GM13977 (cell line): ENCODE data around the gene SMIM1.

Experiments
- DNase-seq: peaks from one replicate; pipeline ENCODE4 v3.0.0; 2012; ENCODE audit warnings: low spot score
- in situ Hi-C: fragments of 300-500 bp; cut with MboI; formaldehyde crosslinking; loops from one replicate; pipeline ENCODE4 v1.12.0; 2022; ENCODE audit warnings: low sequenced_read_pairs, low pct_unique_long_range_greater_than_20kb, mixed read lengths, inconsistent platforms; ENCODE audit not compliant: unreplicated experiment
- TF ChIP-seq, protein P1 (sequence below): IDR thresholded peaks from 2 replicates; pipeline ENCODE4 v1.5.1; 2012; ENCODE audit warnings: mild to moderate bottlenecking, control low read depth; ENCODE audit not compliant: insufficient read depth; ENCODE audit errors: extremely low read depth, missing control alignments

SMIM1 gene

DNA sequence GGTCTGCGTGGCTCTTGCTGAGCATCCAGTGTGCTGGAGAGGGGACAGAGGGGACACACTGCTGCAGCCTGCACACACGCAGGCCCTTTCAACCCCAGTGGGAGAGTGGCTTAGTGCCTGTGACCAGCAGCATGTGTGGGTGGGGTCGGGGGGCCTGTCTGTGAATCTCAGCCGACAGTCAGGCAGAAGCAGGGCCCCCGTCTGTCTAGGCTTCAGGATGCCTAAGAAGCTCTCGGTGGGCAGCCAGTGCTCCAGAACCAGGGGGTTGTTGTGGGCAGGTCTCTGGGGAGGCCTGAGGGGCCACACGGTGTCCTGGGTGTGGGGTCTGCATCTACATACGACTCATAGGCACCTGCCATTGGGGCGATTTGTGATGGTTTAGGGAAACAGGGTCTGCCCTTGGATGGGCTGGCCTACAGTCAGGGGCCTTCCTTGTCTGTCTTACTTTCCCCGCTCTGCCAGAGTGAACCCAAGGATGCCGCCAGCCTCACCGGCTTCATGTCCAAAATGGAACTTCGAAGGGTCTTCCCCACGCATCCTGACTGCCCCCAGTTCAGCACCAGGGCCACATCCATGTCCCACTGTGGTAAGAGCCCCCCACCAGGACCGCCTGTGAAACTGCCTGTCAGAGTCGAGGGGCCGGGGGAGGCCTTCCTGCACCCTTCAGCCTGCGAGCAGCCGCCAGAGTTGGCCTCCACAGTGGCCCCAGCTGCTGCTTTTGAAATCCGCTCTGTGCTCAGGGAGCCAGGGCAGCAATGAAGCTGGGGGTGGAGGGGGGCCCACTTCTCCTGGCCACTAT, 18.7 kb upstream of the SMIM1 start:
- in situ Hi-C loops = no loop called here
- TF ChIP-seq, protein P1, sequence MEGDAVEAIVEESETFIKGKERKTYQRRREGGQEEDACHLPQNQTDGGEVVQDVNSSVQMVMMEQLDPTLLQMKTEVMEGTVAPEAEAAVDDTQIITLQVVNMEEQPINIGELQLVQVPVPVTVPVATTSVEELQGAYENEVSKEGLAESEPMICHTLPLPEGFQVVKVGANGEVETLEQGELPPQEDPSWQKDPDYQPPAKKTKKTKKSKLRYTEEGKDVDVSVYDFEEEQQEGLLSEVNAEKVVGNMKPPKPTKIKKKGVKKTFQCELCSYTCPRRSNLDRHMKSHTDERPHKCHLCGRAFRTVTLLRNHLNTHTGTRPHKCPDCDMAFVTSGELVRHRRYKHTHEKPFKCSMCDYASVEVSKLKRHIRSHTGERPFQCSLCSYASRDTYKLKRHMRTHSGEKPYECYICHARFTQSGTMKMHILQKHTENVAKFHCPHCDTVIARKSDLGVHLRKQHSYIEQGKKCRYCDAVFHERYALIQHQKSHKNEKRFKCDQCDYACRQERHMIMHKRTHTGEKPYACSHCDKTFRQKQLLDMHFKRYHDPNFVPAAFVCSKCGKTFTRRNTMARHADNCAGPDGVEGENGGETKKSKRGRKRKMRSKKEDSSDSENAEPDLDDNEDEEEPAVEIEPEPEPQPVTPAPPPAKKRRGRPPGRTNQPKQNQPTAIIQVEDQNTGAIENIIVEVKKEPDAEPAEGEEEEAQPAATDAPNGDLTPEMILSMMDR = no peak
- DNase-seq = no peak

DNA sequence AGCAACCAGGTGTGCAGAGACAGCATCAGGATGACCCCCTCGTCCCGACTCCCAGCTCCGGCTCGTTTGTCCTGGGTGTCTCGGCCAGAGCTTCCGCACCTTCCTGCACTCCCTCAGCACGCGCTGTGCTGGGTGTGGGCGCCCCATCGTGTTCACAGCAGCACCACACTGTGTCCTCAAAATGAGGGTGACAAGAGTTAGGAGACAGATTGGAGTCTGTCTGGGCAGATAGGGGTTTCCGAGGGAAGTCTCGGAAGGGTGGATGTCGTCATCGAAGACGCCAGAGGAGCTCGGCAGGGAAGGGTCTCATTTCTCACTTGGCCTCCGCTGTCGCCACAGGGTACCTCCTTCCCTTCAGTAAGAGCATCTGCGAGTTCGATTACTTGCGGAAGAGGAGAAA, 16.2 kb upstream of the SMIM1 start:
- in situ Hi-C loops = no loop called here
- TF ChIP-seq, protein P1 = no peak
- DNase-seq = no peak

DNA sequence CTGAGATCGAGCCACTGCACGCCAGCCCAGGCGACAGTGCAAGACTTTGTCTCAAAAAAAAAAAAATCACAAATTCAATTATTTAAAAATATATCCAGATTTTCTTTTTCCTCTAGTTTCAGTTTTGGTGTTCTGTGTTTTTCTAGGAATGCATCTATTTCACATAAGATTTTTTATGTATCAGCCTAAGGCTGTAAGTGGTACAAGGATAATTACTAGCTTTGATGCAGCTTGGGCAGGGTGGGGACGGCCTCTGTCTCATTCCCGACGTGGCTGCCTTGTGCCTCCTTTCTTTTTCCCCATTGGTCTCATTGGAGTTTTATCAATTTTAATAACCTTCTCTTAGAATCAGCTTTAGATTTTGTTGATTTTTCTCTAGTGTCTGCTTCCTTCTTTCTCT, 13.4 kb upstream of the SMIM1 start:
- DNase-seq = no peak
- TF ChIP-seq, protein P1 = no peak
- in situ Hi-C loops = no loop called here

DNA sequence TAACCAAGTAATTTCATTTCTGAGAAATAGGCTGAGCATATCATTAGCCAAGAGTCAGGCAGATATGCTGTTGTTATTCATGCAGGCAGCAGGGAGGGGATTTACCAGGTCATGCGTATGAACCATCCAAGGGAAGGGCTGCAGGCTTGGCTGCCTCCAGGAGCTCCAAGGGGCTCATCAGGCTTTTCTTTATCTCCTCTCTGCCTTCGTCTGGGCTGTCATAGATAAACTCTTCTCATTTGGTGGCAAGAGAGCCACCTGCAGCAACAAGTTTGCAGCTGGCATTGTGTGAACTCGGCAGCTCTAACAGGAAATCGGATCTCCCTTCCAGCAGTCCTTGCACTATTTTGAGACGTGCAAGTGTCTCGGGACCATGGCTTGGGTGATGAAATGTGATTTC, 12.8 kb upstream of the SMIM1 start:
- in situ Hi-C loops = no loop called here

DNA sequence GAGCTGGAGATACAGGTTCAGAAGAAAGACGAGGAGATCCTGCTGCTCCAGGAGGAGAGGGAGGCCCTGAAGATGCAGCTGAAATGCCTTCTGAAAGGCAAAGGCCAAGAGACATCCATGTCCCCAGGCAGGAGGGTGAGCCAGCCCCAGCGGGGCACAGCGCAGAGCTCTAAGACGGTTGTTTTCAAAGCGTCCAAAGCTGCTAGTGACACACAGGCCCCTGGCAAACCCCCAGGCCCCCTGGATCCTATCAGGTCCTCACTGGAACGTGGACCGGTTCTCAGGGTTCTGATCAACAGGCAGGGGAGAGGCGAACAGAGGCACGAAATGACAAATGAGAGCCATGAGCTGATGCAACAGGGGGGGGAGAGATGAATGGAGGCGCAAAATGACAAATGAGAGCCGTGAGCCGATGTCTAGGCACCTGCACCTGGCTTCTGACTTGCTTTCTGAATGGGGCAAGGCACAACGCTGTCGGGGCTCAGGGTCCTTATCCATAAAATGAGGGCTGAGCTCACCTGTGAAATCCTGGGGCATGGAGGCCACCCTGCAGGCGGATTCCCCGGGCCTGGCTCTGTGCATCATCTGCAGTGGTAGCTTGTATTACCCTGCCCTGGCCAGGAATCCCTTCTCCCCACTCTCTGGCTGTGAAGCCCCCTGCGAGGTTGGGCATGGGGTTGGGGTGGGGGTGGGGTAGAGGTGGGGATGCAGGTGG, 11.1 kb upstream of the SMIM1 start:
- TF ChIP-seq, protein P1 = no peak
- in situ Hi-C loops = no loop called here
- no peak for DNase-seq

More for the DNA sequence above, 12.8 kb upstream of the SMIM1 start:
- TF ChIP-seq, protein P1 = no peak
- DNase-seq = no peak

DNA sequence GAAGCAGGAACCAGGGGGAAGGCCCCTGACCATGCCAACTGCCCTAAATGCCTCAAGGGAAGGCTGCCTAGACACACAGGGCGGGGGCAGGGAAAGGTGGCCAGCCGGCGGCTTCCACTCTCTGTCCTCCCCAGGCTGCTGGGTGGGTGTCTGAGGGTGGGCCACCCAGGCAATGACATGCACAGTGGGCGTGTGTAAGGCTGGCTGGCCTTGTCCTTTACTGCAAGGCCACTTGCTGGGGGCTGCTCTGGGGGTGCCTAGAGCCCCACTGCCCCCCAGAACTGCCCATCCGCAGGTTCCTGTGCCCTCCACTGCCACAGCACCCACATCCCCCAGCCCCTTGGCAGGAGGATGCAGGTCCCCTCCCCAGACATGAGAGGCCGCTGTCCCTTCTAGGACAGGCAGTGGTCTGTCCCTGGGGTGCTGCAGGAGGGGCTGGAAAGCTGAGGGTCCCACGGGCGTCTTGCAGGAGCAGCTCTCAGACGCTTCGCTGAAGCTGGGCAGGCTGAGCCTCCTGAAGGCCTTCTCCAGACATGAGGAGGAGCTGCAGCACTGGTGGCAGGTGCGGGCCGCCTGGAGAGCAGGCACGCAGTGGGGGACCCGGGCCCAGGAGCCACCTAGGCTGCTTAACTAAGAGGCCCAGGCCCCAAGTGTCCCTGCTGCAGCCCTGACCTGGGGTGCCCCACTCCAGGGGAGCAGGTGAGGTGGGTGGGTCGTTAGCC, 10.2 kb upstream of the SMIM1 start:
- TF ChIP-seq, protein P1 = no peak
- in situ Hi-C loops = no loop called here
- no peak for DNase-seq
